Endometrium (tissue), 2 donors: ENCODE measurements around the gene FN3K.

Experiments used
- FAIRE-seq: peaks from 2 replicates; lab custom pipeline; 2012; peaks lifted over from hg19 to GRCh38; lab: Jason Lieb, UNC
- donor health status: control.
- donor health status: control.

FN3K gene

GRCh38 chr17:82734987-82735866 is at the start of gene FN3K:
FN3K (plus strand) TSS chr17:82735615; CDS start chr17:82735637, 22 bp downstream.
- no peak for FAIRE-seq

GRCh38 chr17:82686366-82687324 is 48.8 kb upstream of the FN3K start:
- FAIRE-seq = no peak

- FAIRE-seq = no peak
These were observed 48.0 kb upstream of the FN3K start for GRCh38 chr17:82687375-82687861.

- FAIRE-seq = no peak
These were observed 47.5 kb upstream of the FN3K start for GRCh38 chr17:82687871-82688270.

- FAIRE-seq = no peak
These were observed 46.3 kb upstream of the FN3K start for GRCh38 chr17:82689077-82689476.

GRCh38 chr17:82690786-82691489 is 44.5 kb upstream of the FN3K start:
- FAIRE-seq = no peak

GRCh38 chr17:82691714-82692113 is 43.7 kb upstream of the FN3K start:
- no peak for FAIRE-seq

- no peak for FAIRE-seq
These were observed 43.1 kb upstream of the FN3K start for GRCh38 chr17:82692268-82692667.

- no peak for FAIRE-seq
These were observed 42.1 kb upstream of the FN3K start for GRCh38 chr17:82693168-82693867.

- no peak for FAIRE-seq
These were observed 40.8 kb upstream of the FN3K start for GRCh38 chr17:82694647-82695046.

GRCh38 chr17:82696259-82696658 is 39.2 kb upstream of the FN3K start:
- FAIRE-seq = no peak

GRCh38 chr17:82696916-82697807 is 38.3 kb upstream of the FN3K start:
- no peak for FAIRE-seq

- FAIRE-seq = no peak
These were observed 37.7 kb upstream of the FN3K start for GRCh38 chr17:82697808-82698064.

- FAIRE-seq = peak; percentile 57
These were observed 37.1 kb upstream of the FN3K start, which contains the start of gene RAB40B for GRCh38 chr17:82698065-82698973. RAB40B (minus strand) TSS chr17:82698698; CDS start chr17:82698596, 102 bp downstream.

- FAIRE-seq = no peak
These were observed 36.4 kb upstream of the FN3K start for GRCh38 chr17:82698974-82699442.

GRCh38 chr17:82699551-82699950 is 35.9 kb upstream of the FN3K start:
- no peak for FAIRE-seq

GRCh38 chr17:82702231-82702927 is 33.0 kb upstream of the FN3K start:
- FAIRE-seq = no peak

GRCh38 chr17:82703036-82703745 is 32.2 kb upstream of the FN3K start:
- no peak for FAIRE-seq
